Peyer's patch (tissue), 4 donors: Measurements from ENCODE around the gene VPS33A.

Source experiments
- CTCF ChIP-seq, 6 experiments: fragments of 450-650 bp in 4 of 6; fragments of 200-600 bp in 2 of 6; sonication (generic) in 1 of 6; IDR thresholded peaks; one replicate each; pipeline ENCODE4 v1.5.1; 2017 to 2019; ENCODE audit warnings: antibody characterized with exemption in 6 of 6, mild to moderate bottlenecking in 3 of 6, moderate library complexity in 1 of 6
- POLR2A ChIP-seq, 2 donors: fragments of 450-650 bp; IDR thresholded peaks; one replicate each; pipeline ENCODE4 v1.5.1; 2017; ENCODE audit warnings: antibody characterized with exemption in 2 of 2, mild to moderate bottlenecking in 2 of 2, moderate library complexity in 2 of 2

DNA sequence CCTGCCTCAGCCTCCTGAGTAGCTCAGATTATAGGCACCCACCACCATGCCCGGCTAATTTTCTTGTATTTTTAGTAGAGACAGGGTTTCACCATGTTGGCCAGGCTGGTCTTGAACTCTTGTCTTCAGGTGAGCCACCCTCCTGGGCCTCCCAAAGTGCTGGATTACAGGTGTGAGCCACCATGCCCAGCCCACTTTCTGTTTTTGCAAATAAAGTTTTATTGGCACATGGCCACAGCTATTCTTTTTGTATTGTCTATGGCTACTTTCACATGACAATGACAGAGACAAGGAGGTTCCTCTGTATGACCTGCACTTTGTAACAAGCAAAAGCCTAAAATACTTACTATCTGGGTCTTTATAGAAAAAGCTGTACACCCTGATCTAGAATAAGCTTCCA, 20.7 kb downstream of the VPS33A start:
- TF ChIP-seq POLR2A (IDR thresholded peaks at IDR 0.05) (no peak), CTCF (IDR thresholded peaks at IDR 0.05) (no peak)
